A549 (cell line): ENCODE results near the gene TMEM175.

Experiments
- CEBPB ChIP-seq, 2 experiments: fragments of >200 bp in 1 of 2; sonication (Bioruptor Twin) in 1 of 2; formaldehyde crosslinking in 1 of 2; IDR thresholded peaks; 2 replicates each; pipeline ENCODE4 v1.6.1; 2012 to 2016
- CHD2 ChIP-seq: fragments of 150-350 bp; IDR thresholded peaks from 2 replicates; pipeline ENCODE4 v1.6.1; 2014; ENCODE audit warnings: low read length; ENCODE audit not compliant: partially characterized antibody
- EHMT2 ChIP-seq: fragments of 200-600 bp; sonication (generic); IDR thresholded peaks from 2 replicates; pipeline ENCODE4 v1.6.1; 2016; ENCODE audit warnings: antibody characterized with exemption, low read depth, mild to moderate bottlenecking, moderate library complexity
- MYC ChIP-seq: IDR thresholded peaks from 2 replicates; pipeline ENCODE4 v1.6.1; 2012; ENCODE audit warnings: mild to moderate bottlenecking, inconsistent platforms, low read length, improper control_type of control experiment, borderline replicate concordance
- PHF8 ChIP-seq: fragments of 200-600 bp; sonication (generic); IDR thresholded peaks from 2 replicates; pipeline ENCODE4 v1.6.1; 2016; ENCODE audit warnings: low read depth, mild to moderate bottlenecking, antibody characterized with exemption, moderate library complexity, borderline replicate concordance
- TF ChIP-seq, protein P1 (sequence below): fragments of >200 bp; sonication (Bioruptor Twin); formaldehyde crosslinking; IDR thresholded peaks from 3 replicates; pipeline ENCODE4 v1.5.1; 2016

DNA sequence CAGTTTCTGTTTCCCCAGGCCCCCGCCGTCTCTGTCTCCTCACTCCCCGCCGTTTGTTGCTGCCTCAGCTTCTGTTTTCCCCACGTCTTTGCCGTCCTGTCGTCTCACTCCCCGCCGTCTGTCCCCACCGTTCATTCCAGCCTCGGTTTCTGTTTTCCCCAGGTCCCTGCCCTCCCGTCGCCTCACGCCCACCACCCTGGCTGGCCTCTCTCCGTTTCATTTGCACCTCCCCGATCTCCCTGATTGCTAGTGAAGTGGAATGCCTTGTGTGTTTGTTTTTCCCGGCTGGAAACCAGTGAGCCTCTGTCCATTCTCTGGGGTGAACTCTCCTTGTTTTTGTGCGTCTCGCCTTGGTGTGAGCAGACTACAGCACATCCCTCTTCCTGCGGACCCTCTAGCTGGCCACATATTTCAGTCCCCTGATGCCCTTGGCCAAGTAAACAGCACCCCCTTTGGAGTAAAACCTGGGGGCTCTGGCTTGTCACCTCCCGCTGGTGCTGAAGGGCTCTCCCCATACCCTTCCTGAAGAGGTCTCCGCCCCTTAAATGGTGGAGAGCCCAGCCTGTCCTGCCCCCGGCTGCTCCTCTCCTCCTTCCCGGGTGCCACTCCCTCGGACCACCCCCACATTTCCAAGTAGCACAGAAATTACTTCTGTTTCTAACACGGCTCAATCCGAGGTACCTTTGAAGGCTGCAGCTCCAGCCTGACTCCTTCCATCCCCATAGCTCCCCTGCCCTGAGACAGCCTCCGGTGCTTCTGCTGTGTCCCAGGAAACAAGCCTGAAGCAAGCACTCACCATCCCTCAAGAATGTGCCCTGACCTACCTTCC, 13.2 kb downstream of the TMEM175 start:
- no peak for TF ChIP-seq CHD2
- no peak for TF ChIP-seq MYC
- no peak for TF ChIP-seq CEBPB (IDR thresholded peaks at IDR 0.05)
- no peak for TF ChIP-seq PHF8
- TF ChIP-seq, protein P1, sequence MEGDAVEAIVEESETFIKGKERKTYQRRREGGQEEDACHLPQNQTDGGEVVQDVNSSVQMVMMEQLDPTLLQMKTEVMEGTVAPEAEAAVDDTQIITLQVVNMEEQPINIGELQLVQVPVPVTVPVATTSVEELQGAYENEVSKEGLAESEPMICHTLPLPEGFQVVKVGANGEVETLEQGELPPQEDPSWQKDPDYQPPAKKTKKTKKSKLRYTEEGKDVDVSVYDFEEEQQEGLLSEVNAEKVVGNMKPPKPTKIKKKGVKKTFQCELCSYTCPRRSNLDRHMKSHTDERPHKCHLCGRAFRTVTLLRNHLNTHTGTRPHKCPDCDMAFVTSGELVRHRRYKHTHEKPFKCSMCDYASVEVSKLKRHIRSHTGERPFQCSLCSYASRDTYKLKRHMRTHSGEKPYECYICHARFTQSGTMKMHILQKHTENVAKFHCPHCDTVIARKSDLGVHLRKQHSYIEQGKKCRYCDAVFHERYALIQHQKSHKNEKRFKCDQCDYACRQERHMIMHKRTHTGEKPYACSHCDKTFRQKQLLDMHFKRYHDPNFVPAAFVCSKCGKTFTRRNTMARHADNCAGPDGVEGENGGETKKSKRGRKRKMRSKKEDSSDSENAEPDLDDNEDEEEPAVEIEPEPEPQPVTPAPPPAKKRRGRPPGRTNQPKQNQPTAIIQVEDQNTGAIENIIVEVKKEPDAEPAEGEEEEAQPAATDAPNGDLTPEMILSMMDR: no peak
- no peak for TF ChIP-seq EHMT2
